Natural killer cell (primary cell): ENCODE data around the gene IRGQ. TPM values are rescaled to one million over a fixed set of nuclear protein-coding genes. Genes with fewer than 3 reads are reported as not detected.
"Not testable (repeated sequence)": the region's sequence is repeated elsewhere in the genome, so short reads cannot be mapped to it uniquely, and the experiment has no call there.

ENCODE experiments used
- ATAC-seq, 3 donors: fragments of 150-1000 bp in 2 of 3; fragments of 200-7000 bp in 1 of 3; cut with Tn5 transposase; 1 replicate in 1 of 3; 2 replicates in 2 of 3; pipeline ENCODE4 v1.10.0; 2021; ENCODE audit warnings: mild to moderate bottlenecking in 2 of 3, moderate library complexity in 2 of 3
- DNase-seq, 2 donors: peaks; one replicate each; pipeline versions ENCODE4 v3.0.0 to v3.0.0-alpha.2; 2013 to 2021; ENCODE audit warnings: mixed read lengths in 1 of 2
- H3K27ac ChIP-seq: one replicate; pipeline ENCODE4 v1.5.1; 2013; ENCODE audit warnings: mild to moderate bottlenecking, low read length
- H3K27me3 ChIP-seq: one replicate; pipeline ENCODE4 v1.6.1; 2013; ENCODE audit warnings: low read length; ENCODE audit not compliant: control insufficient read depth, insufficient read depth
- H3K36me3 ChIP-seq: one replicate; pipeline ENCODE4 v1.6.1; 2013; ENCODE audit warnings: low read length; ENCODE audit not compliant: control insufficient read depth, insufficient read depth
- H3K4me1 ChIP-seq: one replicate; pipeline ENCODE4 v1.6.1; 2013; ENCODE audit warnings: low read length; ENCODE audit not compliant: control insufficient read depth, insufficient read depth
- H3K4me3 ChIP-seq: one replicate; pipeline ENCODE4 v1.5.1; 2013; ENCODE audit warnings: low read length
- H3K9me3 ChIP-seq: one replicate; pipeline ENCODE4 v1.6.1; 2013; ENCODE audit warnings: low read length; ENCODE audit not compliant: control insufficient read depth, insufficient read depth
- H3K27ac Mint-ChIP-seq, 2 donors: one replicate each; pipeline ENCODE4 v1.8.0; 2022; ENCODE audit warnings: mild to moderate bottlenecking in 2 of 2, mixed read lengths in 2 of 2, moderate library complexity in 1 of 2
- H3K27me3 Mint-ChIP-seq, 2 donors: one replicate each; pipeline ENCODE4 v1.8.0; 2022; ENCODE audit warnings: low read depth in 2 of 2, mixed read lengths in 2 of 2
- H3K36me3 Mint-ChIP-seq: one replicate; pipeline ENCODE4 v1.8.0; 2022; ENCODE audit warnings: mixed read lengths
- H3K4me1 Mint-ChIP-seq, 2 donors: one replicate each; pipeline ENCODE4 v1.8.0; 2022; ENCODE audit warnings: mixed read lengths in 2 of 2
- H3K4me3 Mint-ChIP-seq: one replicate; pipeline ENCODE4 v1.8.0; 2022; ENCODE audit warnings: mild to moderate bottlenecking, moderate library complexity, mixed read lengths
- H3K9me3 Mint-ChIP-seq, 2 donors: one replicate each; pipeline ENCODE4 v1.8.0; 2022; ENCODE audit warnings: mixed read lengths in 2 of 2
- CTCF ChIP-seq: fragments of 200-600 bp; IDR thresholded peaks from one replicate; pipeline ENCODE4 v1.8.0; 2022; ENCODE audit warnings: antibody characterized with exemption
- WGBS: methylation state at CpG from one replicate; pipeline ENCODE4 v1.1.7; 2013; ENCODE audit warnings: missing lambda C conversion rate; ENCODE audit not compliant: insufficient coverage; 5-methylcytosine and 5-hydroxymethylcytosine counted together
- intact Hi-C: fragments of 100-400 bp; cut with micrococcal nuclease; formaldehyde crosslinking; loops from one replicate; pipeline ENCODE4 v1.14.2; 2022
- total RNA-seq, 4 donors: library from RNA; stranded (reverse); fragments of 120-200 nt in 1 of 4; gene quantifications; one replicate each; pipeline versions ENCODE4 v1.2.3 to v1.2.4, GENCODE V29; 2013 to 2022

Gene IRGQ
- total RNA-seq, 3 donors from 2014 or later (not counting 1 experiment from before 2014, with no cell fraction given) = 28.5 to 43.7 (median 32.2) TPM

- H3K27ac ChIP-seq = no peak overlapping the region
- H3K36me3 Mint-ChIP-seq = no peaks in the 10 kb centered on the region
These were observed 10.8 kb upstream of the IRGQ start for GRCh38 chr19:43606569-43607229.

GRCh38 chr19:43605875-43606568, 10.1 kb upstream of the IRGQ start:
- Histone ChIP-seq H3K4me3 (no peak overlapping the region), H3K27ac (no peak overlapping the region), H3K36me3 (peaks cover 7% of the 10 kb centered on the region), H3K27me3 (no peaks in the 10 kb centered on the region), H3K9me3 (no peaks in the 10 kb centered on the region), H3K4me1 (no peaks in the 10 kb centered on the region)
- Mint-ChIP-seq H3K9me3 (no peaks in the 10 kb centered on the region), H3K4me1 (peaks cover 5 to 24% of the 10 kb centered on the region in 2 donors), H3K4me3 (no peak overlapping the region), H3K36me3 (no peaks in the 10 kb centered on the region), H3K27me3 (no peaks in the 10 kb centered on the region), H3K27ac (peak overlapping the region; percentile 43 to 65)
- ATAC-seq = no peak
- 85% methylated on average over 4 of the region's 7 CpGs for WGBS
- TF ChIP-seq CTCF = no peak
- intact Hi-C loops = no loop called here
- DNase-seq = no peak

More at GRCh38 chr19:43606569-43607229, 10.8 kb upstream of the IRGQ start:
- no peak for TF ChIP-seq CTCF
- ATAC-seq (no peak), DNase-seq (no peak)
- no peaks in the 10 kb centered on the region for H3K9me3 ChIP-seq
- H3K27me3 ChIP-seq = no peaks in the 10 kb centered on the region
- Mint-ChIP-seq H3K9me3 (no peaks in the 10 kb centered on the region), H3K4me3 (no peak overlapping the region), H3K4me1 (peaks cover 8 to 29% of the 10 kb centered on the region in 2 donors), H3K27ac (peak overlapping the region; percentile 43 to 65), H3K27me3 (no peaks in the 10 kb centered on the region)
- H3K36me3 ChIP-seq = peaks cover 4% of the 10 kb centered on the region
- no peak overlapping the region for H3K4me3 ChIP-seq
- no peaks in the 10 kb centered on the region for H3K4me1 ChIP-seq
- 98% methylated on average over 7 of the region's 7 CpGs for WGBS
- intact Hi-C loops = no loop called here

GRCh38 chr19:43600326-43600725, 4.4 kb upstream of the IRGQ start:
- intact Hi-C loops, H3K27ac ChIP-seq, H3K9me3 Mint-ChIP-seq, H3K36me3 Mint-ChIP-seq, H3K27ac Mint-ChIP-seq, H3K27me3 ChIP-seq, H3K27me3 Mint-ChIP-seq, DNase-seq, H3K4me3 Mint-ChIP-seq, H3K9me3 ChIP-seq, H3K4me3 ChIP-seq, ATAC-seq: not testable (repeated sequence)
- H3K4me1 ChIP-seq = peaks cover 21% of the 10 kb centered on the region
- H3K4me1 Mint-ChIP-seq = peaks cover 28 to 29% of the 10 kb centered on the region in 2 donors
- peaks cover 20% of the 10 kb centered on the region for H3K36me3 ChIP-seq
- 99% methylated on average over 4 of the region's 5 CpGs for WGBS

- Histone ChIP-seq H3K27ac (no peak overlapping the region), H3K4me3 (no peak overlapping the region), H3K36me3 (peaks cover 20% of the 10 kb centered on the region), H3K9me3 (no peaks in the 10 kb centered on the region), H3K27me3 (no peaks in the 10 kb centered on the region), H3K4me1 (peaks cover 27% of the 10 kb centered on the region)
- Mint-ChIP-seq H3K4me3 (no peak overlapping the region), H3K4me1 (peaks cover 32 to 35% of the 10 kb centered on the region in 2 donors), H3K36me3 (no peaks in the 10 kb centered on the region), H3K27ac (peak overlapping the region in 1 of 2 donors; percentile 98), H3K9me3 (no peaks in the 10 kb centered on the region), H3K27me3 (no peaks in the 10 kb centered on the region)
- DNase-seq = no peak
- no peak for ATAC-seq
- WGBS = 92% methylated on average over 2 of the region's 4 CpGs
- TF ChIP-seq CTCF = no peak
- intact Hi-C loops = loop anchor here (5.0 kb wide), 1 partner anchor 152 kb away; no protein-coding TSS in a partner anchor
These were observed 3.8 kb upstream of the IRGQ start for GRCh38 chr19:43599635-43600295.
